GM18520 (cell line): Measurements from ENCODE around the gene UGT1A4.

Source experiments
- ATAC-seq: cut with Tn5 transposase; IDR thresholded peaks from one replicate; pipeline ENCODE4 v1.9.1; 2021; ENCODE audit not compliant: unreplicated experiment

The UGT1A4 gene

GRCh38 chr2:233779722-233780121 is 61.2 kb downstream of the UGT1A4 start:
- ATAC-seq = no peak

- ATAC-seq = no peak
These were observed 62.2 kb downstream of the UGT1A4 start for GRCh38 chr2:233780771-233781170.

GRCh38 chr2:233789554-233789953 is 71.0 kb downstream of the UGT1A4 start:
- ATAC-seq = no peak

GRCh38 chr2:233791151-233791882 is 72.8 kb downstream of the UGT1A4 start:
- no peak for ATAC-seq

- no peak for ATAC-seq
These were observed 73.4 kb downstream of the UGT1A4 start for GRCh38 chr2:233791883-233792329.

GRCh38 chr2:233792720-233793119 is 74.2 kb downstream of the UGT1A4 start:
- ATAC-seq = no peak

- no peak for ATAC-seq
These were observed 75.1 kb downstream of the UGT1A4 start for GRCh38 chr2:233793465-233794127.

GRCh38 chr2:233794128-233794658 is 75.7 kb downstream of the UGT1A4 start:
- ATAC-seq = no peak

- no peak for ATAC-seq
These were observed 77.2 kb downstream of the UGT1A4 start for GRCh38 chr2:233795735-233796171.

GRCh38 chr2:233796254-233796653 is 77.7 kb downstream of the UGT1A4 start:
- no peak for ATAC-seq

GRCh38 chr2:233798335-233799086 is 80.0 kb downstream of the UGT1A4 start:
- no peak for ATAC-seq

GRCh38 chr2:233799087-233799665 is 80.6 kb downstream of the UGT1A4 start:
- no peak for ATAC-seq

- ATAC-seq = no peak
These were observed 81.2 kb downstream of the UGT1A4 start for GRCh38 chr2:233799716-233800115.

GRCh38 chr2:233800208-233800607 is 81.7 kb downstream of the UGT1A4 start:
- ATAC-seq = no peak

GRCh38 chr2:233801357-233802131 is 83.0 kb downstream of the UGT1A4 start:
- ATAC-seq = no peak

GRCh38 chr2:233802132-233802815 is 83.7 kb downstream of the UGT1A4 start:
- ATAC-seq = no peak

- no peak for ATAC-seq
These were observed 84.9 kb downstream of the UGT1A4 start for GRCh38 chr2:233803292-233803911.

GRCh38 chr2:233803994-233804393 is 85.5 kb downstream of the UGT1A4 start:
- ATAC-seq = no peak

GRCh38 chr2:233807215-233807865 is 88.8 kb downstream of the UGT1A4 start:
- ATAC-seq = no peak
